Astrocyte of the spinal cord (primary cell): Measurements from ENCODE around the gene EFCAB7.

Source experiments
- DNase-seq: peaks from one replicate; pipeline ENCODE4 v3.0.0; 2011; ENCODE audit warnings: low read depth, low spot score
- H3K4me3 ChIP-seq: 2 replicates; pipeline ENCODE4 v1.5.1; 2011; ENCODE audit warnings: low read depth, mild to moderate bottlenecking, low read length, moderate library complexity
- CTCF ChIP-seq: IDR thresholded peaks from 2 replicates; pipeline ENCODE4 v1.5.1; 2012; ENCODE audit warnings: low read depth, mild to moderate bottlenecking, low read length, inconsistent platforms
- in situ Hi-C: cut with HindIII; loops from 2 replicates; pipeline ENCODE4 v1.10.0; 2017; ENCODE audit warnings: low sequenced_read_pairs

The EFCAB7 gene

GRCh38 chr1:63547621-63548294 lies 24.4 kb downstream of the EFCAB7 start:
- no peak overlapping the region for H3K4me3 ChIP-seq
- no peak for TF ChIP-seq CTCF
- DNase-seq: no peak
- in situ Hi-C loops: no loop called here

DNA sequence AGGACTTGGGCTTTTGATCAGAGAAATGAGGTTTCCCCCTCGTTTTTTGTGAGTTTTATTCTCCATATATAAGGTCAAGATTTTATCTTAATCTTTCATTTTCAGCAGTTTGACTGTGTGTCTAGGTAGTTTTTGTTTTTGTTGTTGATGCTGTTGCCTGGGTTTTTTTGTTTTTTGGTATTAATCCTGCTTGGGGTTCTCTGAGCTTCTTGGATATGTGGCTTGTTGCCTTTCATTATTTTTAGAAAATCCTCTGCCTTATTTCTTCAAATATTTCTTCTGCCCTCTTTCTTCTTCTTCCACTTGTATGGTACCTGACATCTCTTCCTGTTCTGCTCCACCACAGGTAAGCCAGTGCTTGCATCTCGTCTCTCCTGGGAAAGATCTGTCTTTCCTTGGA lies 25.0 kb downstream of the EFCAB7 start:
- H3K4me3 ChIP-seq: no peak overlapping the region
- no peak for DNase-seq
- in situ Hi-C loops: no loop called here
- TF ChIP-seq CTCF: no peak

DNA sequence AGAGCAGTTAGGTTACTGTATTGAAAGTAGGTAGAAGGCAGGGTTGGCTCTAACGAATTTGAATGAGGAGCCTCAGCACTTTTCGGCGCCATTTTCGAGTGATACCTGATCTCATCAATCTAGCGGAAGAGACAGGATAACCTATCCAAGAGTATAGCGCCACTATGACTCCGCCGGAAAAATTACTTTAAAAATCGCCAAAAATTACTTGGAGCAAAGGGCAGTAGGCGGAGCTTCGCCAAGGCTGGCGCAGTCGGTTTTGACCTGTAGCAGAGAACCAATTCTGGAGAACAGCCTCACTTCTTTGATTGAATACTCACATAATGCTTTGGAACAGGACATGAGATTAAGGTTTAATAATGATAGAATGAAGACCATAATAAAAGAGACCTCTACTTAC lies 25.6 kb downstream of the EFCAB7 start:
- H3K4me3 ChIP-seq: no peak overlapping the region
- in situ Hi-C loops: no loop called here
- no peak for TF ChIP-seq CTCF
- DNase-seq: no peak

- in situ Hi-C loops: no loop called here
- no peak overlapping the region for H3K4me3 ChIP-seq
- TF ChIP-seq CTCF: no peak
- DNase-seq: no peak
Observed at GRCh38 chr1:63555480-63555879, 32.2 kb downstream of the EFCAB7 start.

GRCh38 chr1:63557365-63557987 lies 34.2 kb downstream of the EFCAB7 start:
- DNase-seq: peak; percentile 55
- peak; percentile 76 for TF ChIP-seq CTCF
- in situ Hi-C loops: no loop called here
- no peak overlapping the region for H3K4me3 ChIP-seq

GRCh38 chr1:63559357-63559756 lies 36.0 kb downstream of the EFCAB7 start:
- in situ Hi-C loops: no loop called here
- no peak for TF ChIP-seq CTCF
- H3K4me3 ChIP-seq: no peak overlapping the region

More at GRCh38 chr1:63559357-63559756, 36.0 kb downstream of the EFCAB7 start:
- no peak for DNase-seq
